Endothelial cell of umbilical vein (primary cell): ENCODE data around the gene CBFB. TPM values are rescaled to one million over a fixed set of nuclear protein-coding genes. Genes with fewer than 3 reads are reported as not detected.

Source experiments
- BruUV-seq: library from RNA; stranded (reverse); fragments of 400-500 nt; replicated peaks from 2 replicates; lab custom pipeline; 2021; lab: Mats Ljungman, UMichigan
- CTCF ChIA-PET: fragments of 300-600, 350-600 bp; sonication (Branson Sonifier 250); formaldehyde crosslinking; loops from one replicate; lab custom pipeline; 2021; ENCODE audit warnings: antibody characterized with exemption, inconsistent platforms; lab: Charles Lee
- POLR2A ChIA-PET: fragments of 300-600, 350-600 bp; sonication (Branson Sonifier 250); formaldehyde crosslinking; loops from one replicate; lab custom pipeline; 2021; ENCODE audit warnings: antibody characterized with exemption, inconsistent platforms; lab: Charles Lee
- DNase-seq: peaks from one replicate; pipeline ENCODE4 v3.0.0-alpha.2; 2011; ENCODE audit warnings: low read depth, low spot score
- FAIRE-seq: peaks from 2 replicates; lab custom pipeline; 2011; peaks lifted over from hg19 to GRCh38; lab: Jason Lieb, UNC
- H2AFZ ChIP-seq: 2 replicates; pipeline ENCODE4 v1.6.0; 2012; ENCODE audit warnings: low read depth, low read length, control low read depth, inconsistent platforms
- H3K27ac ChIP-seq: 2 replicates; pipeline ENCODE4 v1.5.1; 2011; ENCODE audit warnings: low read depth, mild to moderate bottlenecking, control low read depth, low read length, moderate library complexity; ENCODE audit not compliant: insufficient read depth
- H3K27me3 ChIP-seq, 2 experiments: 2 replicates each; pipeline versions ENCODE4 v1.6.0 to v1.6.1; 2011; ENCODE audit warnings: low read length in 2 of 2, mixed read lengths in 1 of 2; ENCODE audit not compliant: control insufficient read depth in 2 of 2, insufficient read depth in 2 of 2
- H3K36me3 ChIP-seq, 2 experiments: 2 replicates in 1 of 2; 3 replicates in 1 of 2; pipeline ENCODE4 v1.5.1; 2011; ENCODE audit warnings: low read length in 2 of 2, mild to moderate bottlenecking in 1 of 2, moderate library complexity in 1 of 2; ENCODE audit not compliant: control insufficient read depth in 2 of 2, insufficient read depth in 2 of 2; ENCODE audit errors: extremely low read depth in 1 of 2
- H3K4me1 ChIP-seq: 3 replicates; pipeline ENCODE4 v1.5.1; 2011; ENCODE audit warnings: mild to moderate bottlenecking, low read length; ENCODE audit not compliant: control insufficient read depth, insufficient read depth; ENCODE audit errors: extremely low read depth
- H3K4me2 ChIP-seq: 2 replicates; pipeline ENCODE4 v1.6.1; 2011; ENCODE audit warnings: low read length, control low read depth, mixed read lengths; ENCODE audit not compliant: insufficient read depth
- H3K4me3 ChIP-seq, 3 experiments: fragments of 200-600 bp in 1 of 3; sonication (generic), shearing (Covaris generic) in 1 of 3; replicated peaks in 1 of 3; 2 replicates each; pipeline ENCODE4 v1.5.1; 2011 to 2016; ENCODE audit warnings: control low read depth in 3 of 3, low read length in 3 of 3, mild to moderate bottlenecking in 2 of 3, inconsistent platforms in 1 of 3, low read depth in 1 of 3, moderate library complexity in 1 of 3; ENCODE audit not compliant: insufficient read depth in 1 of 3
- H3K79me2 ChIP-seq: 2 replicates; pipeline ENCODE4 v1.6.0; 2012; ENCODE audit warnings: low read length, inconsistent platforms; ENCODE audit not compliant: control insufficient read depth, insufficient read depth
- H3K9ac ChIP-seq: replicated peaks from 2 replicates; pipeline ENCODE3; 2011; ENCODE audit warnings: low read length, control low read depth; ENCODE audit not compliant: insufficient read depth; ENCODE audit errors: extremely low read depth
- H3K9me1 ChIP-seq: replicated peaks from 3 replicates; pipeline ENCODE4 v1.6.0; 2011; ENCODE audit warnings: mild to moderate bottlenecking, low read length; ENCODE audit not compliant: control insufficient read depth, insufficient read depth; ENCODE audit errors: extremely low read depth
- H3K9me3 ChIP-seq: replicated peaks from 2 replicates; pipeline ENCODE4 v1.5.1; 2012; ENCODE audit warnings: low read length, inconsistent platforms; ENCODE audit not compliant: control insufficient read depth, insufficient read depth
- H4K20me1 ChIP-seq: replicated peaks from 2 replicates; pipeline ENCODE3; 2011; ENCODE audit warnings: mild to moderate bottlenecking, low read length; ENCODE audit not compliant: control insufficient read depth, insufficient read depth; ENCODE audit errors: extremely low read depth
- EZH2 ChIP-seq: IDR thresholded peaks from 2 replicates; pipeline ENCODE4 v1.6.1; 2012; ENCODE audit warnings: borderline replicate concordance, low read depth, mild to moderate bottlenecking, moderate library complexity, low read length, inconsistent platforms; ENCODE audit not compliant: severe bottlenecking
- FOS ChIP-seq: IDR thresholded peaks from 2 replicates; pipeline ENCODE4 v1.6.1; 2011; ENCODE audit warnings: mild to moderate bottlenecking, low read length, moderate library complexity, borderline replicate concordance; ENCODE audit not compliant: insufficient read depth
- GATA2 ChIP-seq: IDR thresholded peaks from 2 replicates; pipeline ENCODE4 v1.7.0; 2011; ENCODE audit warnings: low read depth, mild to moderate bottlenecking, moderate library complexity, mixed read lengths, low read length; ENCODE audit not compliant: insufficient read length, insufficient read depth
- JUN ChIP-seq: IDR thresholded peaks from 2 replicates; pipeline ENCODE4 v1.6.1; 2011; ENCODE audit warnings: borderline replicate concordance, low read depth; ENCODE audit not compliant: insufficient read length, insufficient read depth
- MYC ChIP-seq: IDR thresholded peaks from one replicate; pipeline ENCODE4 v1.6.1; 2011; ENCODE audit warnings: mild to moderate bottlenecking, low read depth, low read length
- POLR2A ChIP-seq: IDR thresholded peaks from 2 replicates; pipeline ENCODE4 v1.6.1; 2012; ENCODE audit warnings: low read depth, mild to moderate bottlenecking, control low read depth, low read length
- POLR2AphosphoS5 ChIP-seq: IDR thresholded peaks from 2 replicates; pipeline ENCODE4 v1.6.1; 2012; ENCODE audit warnings: low read depth, mild to moderate bottlenecking, control low read depth, low read length, moderate library complexity; ENCODE audit not compliant: insufficient read depth
- dilution Hi-C: fragments of 300-500 bp; cut with MboI; formaldehyde crosslinking; loops from one replicate; pipeline ENCODE4 v1.15.0; 2019; ENCODE audit warnings: low sequenced_read_pairs; ENCODE audit not compliant: extremely low pct_ligation_motif_present
- intact Hi-C: fragments of 100-400 bp; cut with micrococcal nuclease; formaldehyde crosslinking; loops from one replicate; pipeline ENCODE4 v1.10.0; 2022
- polyA plus RNA-seq, 4 experiments: library from polyadenylated mRNA; depleted of rRNA in 3 of 4; stranded (reverse) in 3 of 4; unstranded in 1 of 4; fragments of >200 nt; gene quantifications; 2 replicates each; pipeline versions ENCODE4 v1.2.1 to v1.2.3, GENCODE V29; 2011 to 2012; ENCODE audit warnings: missing spikeins in 1 of 4
- total RNA-seq: library from RNA; stranded (reverse); gene quantifications from 2 replicates; pipeline ENCODE4 v1.2.3, GENCODE V29; 2021
- TF ChIP-seq, protein P1 (sequence below), 2 donors: IDR thresholded peaks; 1 replicate in 1 of 2; 2 replicates in 1 of 2; pipeline ENCODE4 v1.5.1; 2011; ENCODE audit warnings: low read length in 2 of 2, mild to moderate bottlenecking in 2 of 2, moderate library complexity in 2 of 2, control low read depth in 1 of 2, inconsistent platforms in 1 of 2, low read depth in 1 of 2; ENCODE audit not compliant: insufficient read depth in 1 of 2; ENCODE audit errors: extremely low read depth in 1 of 2
- TF ChIP-seq, protein P2 (sequence below): IDR thresholded peaks from 2 replicates; pipeline ENCODE4 v1.6.1; 2011; ENCODE audit not compliant: insufficient read depth, insufficient read length

The CBFB gene
- total and polyA plus RNA-seq, 2 donors (not counting 3 experiments of a cell fraction or from before 2014, with no cell fraction given): 27.8 to 103 TPM

DNA sequence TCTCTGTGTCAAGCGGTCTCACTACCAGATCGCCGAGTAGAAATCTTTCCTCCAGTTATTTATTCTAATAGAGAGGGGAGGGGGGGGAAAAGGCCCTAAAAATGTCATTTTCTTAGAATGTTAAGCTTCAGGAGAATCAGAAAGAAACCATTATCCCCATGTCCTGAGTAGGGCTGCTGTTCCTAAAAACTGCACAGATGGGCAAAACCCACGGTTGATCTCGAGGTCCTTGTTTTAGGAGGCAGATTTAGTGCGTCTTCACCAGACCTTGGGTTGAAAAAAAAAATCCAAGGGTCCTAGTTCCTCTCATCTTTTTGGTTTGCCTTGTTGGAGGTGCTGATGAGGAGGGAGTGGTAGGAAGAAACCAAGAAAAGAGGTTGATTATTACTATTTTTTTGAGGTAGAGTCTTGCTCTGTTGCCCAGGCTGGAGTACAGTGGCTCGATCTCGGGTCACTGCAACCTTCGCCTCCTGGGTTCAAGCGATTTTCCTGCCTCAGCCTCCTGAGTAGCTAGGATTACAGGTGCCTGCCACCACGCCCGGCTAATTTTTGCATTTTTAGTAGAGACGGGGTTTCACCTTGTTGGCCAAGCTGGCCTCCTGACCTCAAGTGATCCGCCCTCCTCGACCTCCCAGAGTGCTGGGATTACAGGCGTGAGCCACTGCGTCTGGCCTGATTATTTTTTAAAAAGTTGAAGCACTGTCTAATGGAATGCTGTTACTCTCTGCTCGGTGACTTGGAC, 1.4 kb downstream of the CBFB start:
- Histone ChIP-seq H3K9ac (peak overlapping the region; percentile 98), H4K20me1 (peaks cover 12% of the 10 kb centered on the region), H3K79me2 (peaks cover 60% of the 10 kb centered on the region), H3K36me3 (peaks cover 0 to 8% of the 10 kb centered on the region in 2 experiments), H3K9me3 (no peaks in the 10 kb centered on the region), H2AFZ (no peak overlapping the region), H3K4me1 (peaks cover 35% of the 10 kb centered on the region), H3K4me2 (peak overlapping the region; percentile 94), H3K27ac (peak overlapping the region; percentile 92), H3K9me1 (no peaks in the 10 kb centered on the region), H3K4me3 (peak overlapping the region; percentile 79 to 94 (median 91)), H3K27me3 (no peaks in the 10 kb centered on the region)
- CTCF ChIA-PET: interaction anchor here (0.7 to 3.7 kb wide), 7 partner anchors 13 to 254 kb away, joined by 3 to 19 read pairs (median 4); no protein-coding TSS in a partner anchor
- POLR2A ChIA-PET: interaction anchor here (0.7 kb wide), 1 partner anchor 11 kb away, joined by 3 read pairs; no protein-coding TSS in a partner anchor
- FAIRE-seq: no peak
- DNase-seq: no peak
- no peak for TF ChIP-seq JUN
- no peak for TF ChIP-seq FOS
- no peak for TF ChIP-seq POLR2AphosphoS5
- no peak for TF ChIP-seq EZH2
- TF ChIP-seq MYC: no peak
- TF ChIP-seq, protein P1, sequence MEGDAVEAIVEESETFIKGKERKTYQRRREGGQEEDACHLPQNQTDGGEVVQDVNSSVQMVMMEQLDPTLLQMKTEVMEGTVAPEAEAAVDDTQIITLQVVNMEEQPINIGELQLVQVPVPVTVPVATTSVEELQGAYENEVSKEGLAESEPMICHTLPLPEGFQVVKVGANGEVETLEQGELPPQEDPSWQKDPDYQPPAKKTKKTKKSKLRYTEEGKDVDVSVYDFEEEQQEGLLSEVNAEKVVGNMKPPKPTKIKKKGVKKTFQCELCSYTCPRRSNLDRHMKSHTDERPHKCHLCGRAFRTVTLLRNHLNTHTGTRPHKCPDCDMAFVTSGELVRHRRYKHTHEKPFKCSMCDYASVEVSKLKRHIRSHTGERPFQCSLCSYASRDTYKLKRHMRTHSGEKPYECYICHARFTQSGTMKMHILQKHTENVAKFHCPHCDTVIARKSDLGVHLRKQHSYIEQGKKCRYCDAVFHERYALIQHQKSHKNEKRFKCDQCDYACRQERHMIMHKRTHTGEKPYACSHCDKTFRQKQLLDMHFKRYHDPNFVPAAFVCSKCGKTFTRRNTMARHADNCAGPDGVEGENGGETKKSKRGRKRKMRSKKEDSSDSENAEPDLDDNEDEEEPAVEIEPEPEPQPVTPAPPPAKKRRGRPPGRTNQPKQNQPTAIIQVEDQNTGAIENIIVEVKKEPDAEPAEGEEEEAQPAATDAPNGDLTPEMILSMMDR (IDR thresholded peaks at IDR 0.05; ENCODE audit: extremely low read depth in 1 of 2, insufficient read depth in 1 of 2, low read depth in 1 of 2, low read length in 2 of 2): no peak
- no peak for TF ChIP-seq GATA2
- no peak for TF ChIP-seq POLR2A
- TF ChIP-seq, protein P2, sequence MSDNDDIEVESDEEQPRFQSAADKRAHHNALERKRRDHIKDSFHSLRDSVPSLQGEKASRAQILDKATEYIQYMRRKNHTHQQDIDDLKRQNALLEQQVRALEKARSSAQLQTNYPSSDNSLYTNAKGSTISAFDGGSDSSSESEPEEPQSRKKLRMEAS: no peak
- dilution Hi-C loops (no loop called here), intact Hi-C loops (no loop called here)
- BruUV-seq: TSS peak; percentile 13
